HG03439 (cell line): ENCODE data around the gene TSPAN14.

ENCODE experiments used
- ATAC-seq: cut with Tn5 transposase; IDR thresholded peaks from one replicate; pipeline ENCODE4 v1.9.1; 2021; ENCODE audit warnings: mild to moderate bottlenecking, moderate library complexity; ENCODE audit not compliant: unreplicated experiment

TSPAN14 gene

GRCh38 chr10:80502621-80503583 lies 48.8 kb downstream of the TSPAN14 start:
- no peak for ATAC-seq

- no peak for ATAC-seq
Measured at GRCh38 chr10:80503584-80504157, 49.6 kb downstream of the TSPAN14 start.

GRCh38 chr10:80504158-80504811 lies 50.2 kb downstream of the TSPAN14 start:
- no peak for ATAC-seq

GRCh38 chr10:80504897-80505465 lies 50.9 kb downstream of the TSPAN14 start:
- ATAC-seq, result no peak

GRCh38 chr10:80506189-80506575 lies 52.1 kb downstream of the TSPAN14 start:
- no peak for ATAC-seq

GRCh38 chr10:80506836-80507487 lies 52.9 kb downstream of the TSPAN14 start:
- ATAC-seq, result no peak

- no peak for ATAC-seq
Measured at GRCh38 chr10:80509108-80509402, 54.9 kb downstream of the TSPAN14 start.

- no peak for ATAC-seq
Measured at GRCh38 chr10:80509403-80510161, 55.5 kb downstream of the TSPAN14 start.

GRCh38 chr10:80512031-80512526 lies 58.0 kb downstream of the TSPAN14 start:
- no peak for ATAC-seq

- ATAC-seq, result no peak
Measured at GRCh38 chr10:80513106-80513505, 59.0 kb downstream of the TSPAN14 start.

GRCh38 chr10:80515511-80515910 lies 61.4 kb downstream of the TSPAN14 start:
- ATAC-seq, result no peak

GRCh38 chr10:80515941-80516340 lies 61.8 kb downstream of the TSPAN14 start:
- ATAC-seq, result no peak

- ATAC-seq, result no peak
Measured at GRCh38 chr10:80516506-80517075, 62.5 kb downstream of the TSPAN14 start.

GRCh38 chr10:80517416-80518142 lies 63.5 kb downstream of the TSPAN14 start:
- no peak for ATAC-seq

GRCh38 chr10:80518143-80518806 lies 64.2 kb downstream of the TSPAN14 start:
- no peak for ATAC-seq

GRCh38 chr10:80518807-80519360 lies 64.8 kb downstream of the TSPAN14 start:
- no peak for ATAC-seq

GRCh38 chr10:80519936-80520650 lies 66.0 kb downstream of the TSPAN14 start:
- ATAC-seq, result no peak
